Neural progenitor cell (in vitro differentiated cells): ENCODE measurements around the gene DNAI2. TPM values are rescaled to one million over a fixed set of nuclear protein-coding genes. Genes with fewer than 3 reads are reported as not detected.

Source experiments
- DNase-seq: peaks from one replicate; pipeline ENCODE4 v3.0.0-alpha.2; 2016; ENCODE audit warnings: low spot score
- H2AFZ ChIP-seq: fragments of 200-600 bp; sonication (generic); replicated peaks from 2 replicates; pipeline ENCODE4 v1.6.1; 2016; ENCODE audit warnings: antibody characterized with exemption
- H3F3A ChIP-seq: fragments of 200-600 bp; sonication (generic); 2 replicates; pipeline ENCODE4 v1.6.1; 2016; ENCODE audit warnings: antibody characterized with exemption, low read depth
- H3K27ac ChIP-seq: fragments of 200-600 bp; sonication (generic); 2 replicates; pipeline ENCODE4 v1.5.1; 2016; ENCODE audit warnings: mild to moderate bottlenecking
- H3K27me3 ChIP-seq: fragments of 200-600 bp; sonication (generic); 2 replicates; pipeline ENCODE4 v1.6.1; 2016; ENCODE audit warnings: mild to moderate bottlenecking, moderate library complexity
- H3K36me3 ChIP-seq: fragments of 200-600 bp; sonication (generic); 2 replicates; pipeline ENCODE4 v1.5.1; 2016
- H3K4me1 ChIP-seq: fragments of 200-600 bp; sonication (generic); 2 replicates; pipeline ENCODE4 v1.6.1; 2016; ENCODE audit warnings: mixed run types
- H3K4me2 ChIP-seq: fragments of 200-600 bp; sonication (generic); 2 replicates; pipeline ENCODE4 v1.6.1; 2016
- H3K4me3 ChIP-seq: fragments of 200-600 bp; sonication (generic); 2 replicates; pipeline ENCODE4 v1.5.1; 2016
- H3K79me2 ChIP-seq: fragments of 200-600 bp; sonication (generic); 2 replicates; pipeline ENCODE4 v1.6.1; 2016; ENCODE audit warnings: low read depth
- H3K9ac ChIP-seq: fragments of 200-600 bp; sonication (generic); 2 replicates; pipeline ENCODE4 v1.6.1; 2016
- H3K9me3 ChIP-seq: fragments of 200-600 bp; sonication (generic); 2 replicates; pipeline ENCODE4 v1.5.1; 2016; ENCODE audit warnings: low read depth
- H4K20me1 ChIP-seq: fragments of 200-600 bp; sonication (generic); 2 replicates; pipeline ENCODE4 v1.6.1; 2016; ENCODE audit warnings: low read depth
- H3K27ac Mint-ChIP-seq: 3 replicates; pipeline ENCODE4 v1.8.0; 2021; ENCODE audit warnings: mixed read lengths
- H3K27me3 Mint-ChIP-seq: 2 replicates; pipeline ENCODE4 v1.8.0; 2022; ENCODE audit warnings: low read depth, mild to moderate bottlenecking, inconsistent platforms, moderate library complexity, mixed read lengths; ENCODE audit not compliant: insufficient read depth
- H3K36me3 Mint-ChIP-seq: 3 replicates; pipeline ENCODE4 v1.8.0; 2021; ENCODE audit warnings: mixed read lengths
- H3K4me1 Mint-ChIP-seq: 3 replicates; pipeline ENCODE4 v1.8.0; 2021; ENCODE audit warnings: mixed read lengths
- H3K4me3 Mint-ChIP-seq: 3 replicates; pipeline ENCODE4 v1.8.0; 2021; ENCODE audit warnings: mild to moderate bottlenecking, moderate library complexity, mixed read lengths
- H3K9me3 Mint-ChIP-seq: 3 replicates; pipeline ENCODE4 v1.8.0; 2020; ENCODE audit warnings: mixed read lengths
- EZH2 ChIP-seq: fragments of 200-600 bp; sonication (generic); IDR thresholded peaks from 2 replicates; pipeline ENCODE4 v1.6.1; 2017; ENCODE audit warnings: antibody characterized with exemption, mild to moderate bottlenecking, moderate library complexity
- EZH2phosphoT487 ChIP-seq: fragments of 200-600 bp; sonication (generic); IDR thresholded peaks from 2 replicates; pipeline ENCODE4 v1.6.1; 2017; ENCODE audit warnings: antibody characterized with exemption
- total RNA-seq: library from RNA; depleted of rRNA; stranded (reverse); fragments of >200 nt; gene quantifications from 2 replicates; pipeline ENCODE4 v1.2.3, GENCODE V29; 2015; ENCODE audit warnings: low replicate concordance
- TF ChIP-seq, protein P1 (sequence below): fragments of 200-600 bp; sonication (generic); IDR thresholded peaks from 2 replicates; pipeline ENCODE4 v1.5.1; 2017; ENCODE audit warnings: antibody characterized with exemption, mild to moderate bottlenecking

Gene DNAI2
- total RNA-seq, 1 donor from 2014 or later: not detected

- H3K27me3 Mint-ChIP-seq: peaks cover 4% of the 10 kb centered on the region
- Histone ChIP-seq H3K9ac (no peak overlapping the region), H3K4me2 (no peak overlapping the region), H3K4me1 (peaks cover 4% of the 10 kb centered on the region), H3K4me3 (no peak overlapping the region), H3K79me2 (no peaks in the 10 kb centered on the region), H3K27me3 (peaks cover 3% of the 10 kb centered on the region), H2AFZ (no peak overlapping the region), H4K20me1 (no peaks in the 10 kb centered on the region), H3K9me3 (no peaks in the 10 kb centered on the region), H3K36me3 (no peaks in the 10 kb centered on the region), H3K27ac (no peak overlapping the region), H3F3A (no peaks in the 10 kb centered on the region)
- H3K4me3 Mint-ChIP-seq: no peak overlapping the region
- peaks cover 22% of the 10 kb centered on the region for H3K4me1 Mint-ChIP-seq
- no peaks in the 10 kb centered on the region for H3K36me3 Mint-ChIP-seq
- H3K9me3 Mint-ChIP-seq: no peaks in the 10 kb centered on the region
- TF ChIP-seq EZH2 (no peak), EZH2phosphoT487 (no peak)
- TF ChIP-seq, protein P1, sequence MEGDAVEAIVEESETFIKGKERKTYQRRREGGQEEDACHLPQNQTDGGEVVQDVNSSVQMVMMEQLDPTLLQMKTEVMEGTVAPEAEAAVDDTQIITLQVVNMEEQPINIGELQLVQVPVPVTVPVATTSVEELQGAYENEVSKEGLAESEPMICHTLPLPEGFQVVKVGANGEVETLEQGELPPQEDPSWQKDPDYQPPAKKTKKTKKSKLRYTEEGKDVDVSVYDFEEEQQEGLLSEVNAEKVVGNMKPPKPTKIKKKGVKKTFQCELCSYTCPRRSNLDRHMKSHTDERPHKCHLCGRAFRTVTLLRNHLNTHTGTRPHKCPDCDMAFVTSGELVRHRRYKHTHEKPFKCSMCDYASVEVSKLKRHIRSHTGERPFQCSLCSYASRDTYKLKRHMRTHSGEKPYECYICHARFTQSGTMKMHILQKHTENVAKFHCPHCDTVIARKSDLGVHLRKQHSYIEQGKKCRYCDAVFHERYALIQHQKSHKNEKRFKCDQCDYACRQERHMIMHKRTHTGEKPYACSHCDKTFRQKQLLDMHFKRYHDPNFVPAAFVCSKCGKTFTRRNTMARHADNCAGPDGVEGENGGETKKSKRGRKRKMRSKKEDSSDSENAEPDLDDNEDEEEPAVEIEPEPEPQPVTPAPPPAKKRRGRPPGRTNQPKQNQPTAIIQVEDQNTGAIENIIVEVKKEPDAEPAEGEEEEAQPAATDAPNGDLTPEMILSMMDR: no peak
- H3K27ac Mint-ChIP-seq: no peak overlapping the region
- no peak for DNase-seq
Measured at GRCh38 chr17:74343121-74343520, 69.1 kb downstream of the DNAI2 start.

DNA sequence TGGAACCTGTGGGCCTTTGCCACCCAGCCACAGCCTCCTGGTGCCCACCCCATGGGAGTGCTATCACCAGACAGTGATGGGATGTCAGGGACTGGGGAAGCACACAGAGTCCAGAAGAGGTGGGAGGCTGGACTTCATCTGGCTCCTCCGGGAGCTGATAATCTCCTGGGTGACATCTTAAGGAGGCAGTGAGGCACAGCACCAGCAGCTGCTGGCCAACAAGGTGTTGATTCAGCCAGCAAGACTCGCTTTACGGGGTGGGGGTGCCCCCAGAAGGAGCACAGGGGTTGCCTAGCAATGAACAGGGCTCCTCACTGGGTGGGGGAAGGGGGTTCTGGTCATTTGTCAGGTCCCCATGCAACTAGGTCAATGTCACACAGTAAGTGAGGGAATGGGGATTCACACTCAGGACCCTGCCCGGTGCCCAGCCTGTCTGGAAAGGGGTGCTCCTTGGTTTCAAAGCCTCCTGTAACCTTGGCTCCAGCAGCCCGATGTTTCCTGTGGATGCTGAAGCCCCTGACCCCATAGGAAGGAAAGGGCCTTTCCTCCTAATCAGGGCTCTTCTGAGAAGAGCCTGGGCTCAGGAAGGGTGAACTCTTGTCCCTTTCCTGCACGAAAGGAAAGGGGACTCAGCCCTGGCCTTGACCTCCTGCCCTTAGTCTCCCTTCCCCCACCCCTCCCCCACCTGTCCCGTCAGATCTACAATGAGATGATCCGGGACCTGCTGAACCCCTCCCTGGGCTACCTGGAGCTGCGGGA, 69.7 kb downstream of the DNAI2 start:
- no peak overlapping the region for H3K4me3 Mint-ChIP-seq
- TF ChIP-seq, protein P1: no peak
- no peak for TF ChIP-seq EZH2phosphoT487
- no peak for TF ChIP-seq EZH2
- peaks cover 22% of the 10 kb centered on the region for H3K4me1 Mint-ChIP-seq
- no peak overlapping the region for H2AFZ ChIP-seq
- no peaks in the 10 kb centered on the region for H3F3A ChIP-seq
- H3K9ac ChIP-seq: no peak overlapping the region
- peaks cover 8% of the 10 kb centered on the region for H3K27me3 ChIP-seq
- peaks cover 4% of the 10 kb centered on the region for H3K27me3 Mint-ChIP-seq
- peaks cover 4% of the 10 kb centered on the region for H3K4me1 ChIP-seq
- no peak overlapping the region for H3K4me3 ChIP-seq
- DNase-seq: no peak
- no peak overlapping the region for H3K4me2 ChIP-seq
- no peaks in the 10 kb centered on the region for H3K9me3 Mint-ChIP-seq
- H3K27ac ChIP-seq: no peak overlapping the region
- no peaks in the 10 kb centered on the region for H3K36me3 ChIP-seq
- no peak overlapping the region for H3K27ac Mint-ChIP-seq
- H4K20me1 ChIP-seq: no peaks in the 10 kb centered on the region
- H3K79me2 ChIP-seq: no peaks in the 10 kb centered on the region
- no peaks in the 10 kb centered on the region for H3K9me3 ChIP-seq
- H3K36me3 Mint-ChIP-seq: no peaks in the 10 kb centered on the region

- Histone ChIP-seq H3K79me2 (no peaks in the 10 kb centered on the region), H3F3A (no peaks in the 10 kb centered on the region), H3K27ac (no peak overlapping the region), H4K20me1 (no peaks in the 10 kb centered on the region), H3K4me2 (no peak overlapping the region), H3K27me3 (peaks cover 14% of the 10 kb centered on the region), H3K36me3 (no peaks in the 10 kb centered on the region), H2AFZ (no peak overlapping the region), H3K4me1 (peaks cover 4% of the 10 kb centered on the region), H3K4me3 (no peak overlapping the region), H3K9me3 (no peaks in the 10 kb centered on the region), H3K9ac (no peak overlapping the region)
- H3K27me3 Mint-ChIP-seq: peaks cover 7% of the 10 kb centered on the region
- TF ChIP-seq EZH2phosphoT487 (no peak), EZH2 (no peak)
- TF ChIP-seq, protein P1: no peak
- H3K36me3 Mint-ChIP-seq: no peaks in the 10 kb centered on the region
- peaks cover 22% of the 10 kb centered on the region for H3K4me1 Mint-ChIP-seq
- H3K4me3 Mint-ChIP-seq: no peak overlapping the region
- DNase-seq: no peak
- no peak overlapping the region for H3K27ac Mint-ChIP-seq
- no peaks in the 10 kb centered on the region for H3K9me3 Mint-ChIP-seq
Measured at GRCh38 chr17:74344658-74345057, 70.6 kb downstream of the DNAI2 start.
